NCI-H2171 treated with DMSO at 0.1 percent for 48 hours (cell line): ENCODE results near the gene ICAM4.
"Not testable (repeated sequence)": the region's sequence is repeated elsewhere in the genome, so short reads cannot be mapped to it uniquely, and the experiment has no call there.

Experiments used
- DNase-seq: peaks from one replicate; lab custom pipeline; 2025; lab: John Stamatoyannopoulos, UW

The ICAM4 gene

DNA sequence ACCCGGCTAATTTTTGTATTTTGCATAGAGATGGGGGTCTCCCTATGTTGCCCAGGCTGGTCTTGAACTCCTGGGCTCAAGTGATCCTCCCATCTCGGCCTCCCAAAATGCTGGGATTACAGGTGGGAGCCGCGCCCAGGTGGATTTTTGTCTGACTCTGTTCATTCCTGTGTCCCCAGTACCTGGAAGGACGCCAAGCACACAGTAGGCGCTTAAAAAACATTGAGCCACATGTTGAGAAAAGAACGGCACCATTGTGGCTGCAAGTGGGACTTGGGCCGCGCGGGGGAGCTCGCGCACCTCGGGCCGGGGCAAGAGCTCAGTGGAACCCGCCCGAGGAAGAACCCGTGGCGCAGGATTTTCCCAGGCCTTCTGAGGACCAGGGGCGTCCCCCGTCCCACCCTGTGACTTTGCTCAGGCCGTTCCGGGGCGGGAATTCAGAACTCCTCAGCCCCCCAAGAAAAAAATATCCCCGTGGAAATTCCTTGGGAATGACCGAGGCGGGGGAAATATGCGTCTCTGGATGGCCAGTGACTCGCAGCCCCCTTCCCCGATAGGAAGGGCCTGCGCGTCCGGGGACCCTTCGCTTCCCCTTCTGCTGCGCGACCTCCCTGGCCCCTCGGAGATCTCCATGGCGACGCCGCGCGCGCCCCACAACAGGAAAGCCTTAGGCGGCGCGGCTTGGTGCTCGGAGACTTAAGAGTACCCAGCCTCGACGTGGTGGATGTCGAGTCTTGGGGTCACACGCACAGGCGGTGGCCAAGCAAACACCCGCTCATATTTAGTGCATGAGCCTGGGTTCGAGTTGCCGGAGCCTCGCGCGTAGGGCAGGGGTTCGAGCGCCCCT lies 17.2 kb upstream of the ICAM4 start:
- peak; percentile 57 for DNase-seq

DNA sequence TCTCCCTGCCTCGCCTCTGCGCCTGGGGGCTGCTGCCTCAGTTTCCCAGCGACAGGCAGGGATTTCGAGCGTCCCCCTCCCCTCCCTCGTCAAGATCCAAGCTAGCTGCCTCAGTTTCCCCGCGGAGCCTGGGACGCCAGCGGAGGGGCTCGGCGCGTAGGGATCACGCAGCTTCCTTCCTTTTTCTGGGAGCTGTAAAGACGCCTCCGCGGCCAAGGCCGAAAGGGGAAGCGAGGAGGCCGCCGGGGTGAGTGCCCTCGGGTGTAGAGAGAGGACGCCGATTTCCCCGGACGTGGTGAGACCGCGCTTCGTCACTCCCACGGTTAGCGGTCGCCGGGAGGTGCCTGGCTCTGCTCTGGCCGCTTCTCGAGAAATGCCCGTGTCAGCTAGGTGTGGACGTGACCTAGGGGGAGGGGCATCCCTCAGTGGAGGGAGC lies 16.6 kb upstream of the ICAM4 start:
- DNase-seq = no peak

DNA sequence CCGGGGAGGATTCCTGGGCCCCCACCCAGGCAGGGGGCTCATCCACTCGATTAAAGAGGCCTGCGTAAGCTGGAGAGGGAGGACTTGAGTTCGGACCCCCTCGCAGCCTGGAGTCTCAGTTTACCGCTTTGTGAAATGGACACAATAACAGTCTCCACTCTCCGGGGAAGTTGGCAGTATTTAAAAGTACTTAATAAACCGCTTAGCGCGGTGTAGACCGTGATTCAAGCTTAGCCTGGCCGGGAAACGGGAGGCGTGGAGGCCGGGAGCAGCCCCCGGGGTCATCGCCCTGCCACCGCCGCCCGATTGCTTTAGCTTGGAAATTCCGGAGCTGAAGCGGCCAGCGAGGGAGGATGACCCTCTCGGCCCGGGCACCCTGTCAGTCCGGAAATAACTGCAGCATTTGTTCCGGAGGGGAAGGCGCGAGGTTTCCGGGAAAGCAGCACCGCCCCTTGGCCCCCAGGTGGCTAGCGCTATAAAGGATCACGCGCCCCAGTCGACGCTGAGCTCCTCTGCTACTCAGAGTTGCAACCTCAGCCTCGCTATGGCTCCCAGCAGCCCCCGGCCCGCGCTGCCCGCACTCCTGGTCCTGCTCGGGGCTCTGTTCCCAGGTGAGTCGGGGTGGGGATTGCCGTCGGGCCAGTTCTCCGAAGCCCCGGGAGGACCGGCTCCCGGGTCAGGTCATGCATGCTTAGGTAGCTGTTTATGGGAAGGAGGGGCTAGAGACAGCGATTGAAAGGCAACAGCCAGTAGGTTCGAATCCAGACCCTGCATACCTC lies 15.9 kb upstream of the ICAM4 start, which contains the start of gene ICAM1:
ICAM1 (plus strand) TSS at position 505 of the 779 bp plus-strand sequence; CDS start at position 545, 40 bp downstream.
- DNase-seq = peak; percentile 5

DNA sequence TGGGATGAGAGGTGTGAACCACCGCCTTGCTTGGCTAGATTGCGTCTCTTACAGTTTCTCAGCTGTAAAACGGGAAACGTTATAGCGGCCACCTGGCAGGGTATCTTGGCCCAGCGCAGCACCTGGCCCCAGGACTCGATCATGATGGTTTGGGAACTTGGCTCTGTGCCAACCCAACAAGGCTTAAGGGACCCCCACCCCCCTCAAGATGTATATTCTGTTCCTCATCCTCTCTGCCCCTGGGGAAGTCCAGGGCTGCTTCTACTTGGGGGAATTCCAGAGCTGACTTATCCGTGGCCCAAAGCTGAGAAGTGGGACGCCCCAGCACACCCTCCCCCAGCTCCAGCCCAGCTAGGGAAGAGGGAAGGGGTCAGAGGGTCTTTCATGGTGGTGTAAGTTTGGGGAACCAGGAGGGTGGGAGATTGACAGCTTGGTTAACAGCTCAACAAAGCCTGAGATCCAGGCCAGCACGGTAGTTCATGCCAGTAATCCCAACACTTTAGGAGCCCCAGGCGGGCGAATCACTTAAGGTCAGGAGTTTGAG lies 15.1 kb upstream of the ICAM4 start:
- no peak for DNase-seq

DNA sequence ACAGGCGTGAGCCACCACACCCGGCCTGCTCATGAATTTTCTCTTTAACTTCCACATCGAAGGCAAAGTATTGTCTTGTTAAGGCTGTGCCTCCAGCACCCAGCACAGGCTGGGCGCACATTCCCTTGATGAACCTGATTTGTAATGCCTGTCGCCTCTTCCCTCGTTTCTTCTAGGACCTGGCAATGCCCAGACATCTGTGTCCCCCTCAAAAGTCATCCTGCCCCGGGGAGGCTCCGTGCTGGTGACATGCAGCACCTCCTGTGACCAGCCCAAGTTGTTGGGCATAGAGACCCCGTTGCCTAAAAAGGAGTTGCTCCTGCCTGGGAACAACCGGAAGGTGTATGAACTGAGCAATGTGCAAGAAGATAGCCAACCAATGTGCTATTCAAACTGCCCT lies 12.2 kb upstream of the ICAM4 start:
- no peak for DNase-seq

DNA sequence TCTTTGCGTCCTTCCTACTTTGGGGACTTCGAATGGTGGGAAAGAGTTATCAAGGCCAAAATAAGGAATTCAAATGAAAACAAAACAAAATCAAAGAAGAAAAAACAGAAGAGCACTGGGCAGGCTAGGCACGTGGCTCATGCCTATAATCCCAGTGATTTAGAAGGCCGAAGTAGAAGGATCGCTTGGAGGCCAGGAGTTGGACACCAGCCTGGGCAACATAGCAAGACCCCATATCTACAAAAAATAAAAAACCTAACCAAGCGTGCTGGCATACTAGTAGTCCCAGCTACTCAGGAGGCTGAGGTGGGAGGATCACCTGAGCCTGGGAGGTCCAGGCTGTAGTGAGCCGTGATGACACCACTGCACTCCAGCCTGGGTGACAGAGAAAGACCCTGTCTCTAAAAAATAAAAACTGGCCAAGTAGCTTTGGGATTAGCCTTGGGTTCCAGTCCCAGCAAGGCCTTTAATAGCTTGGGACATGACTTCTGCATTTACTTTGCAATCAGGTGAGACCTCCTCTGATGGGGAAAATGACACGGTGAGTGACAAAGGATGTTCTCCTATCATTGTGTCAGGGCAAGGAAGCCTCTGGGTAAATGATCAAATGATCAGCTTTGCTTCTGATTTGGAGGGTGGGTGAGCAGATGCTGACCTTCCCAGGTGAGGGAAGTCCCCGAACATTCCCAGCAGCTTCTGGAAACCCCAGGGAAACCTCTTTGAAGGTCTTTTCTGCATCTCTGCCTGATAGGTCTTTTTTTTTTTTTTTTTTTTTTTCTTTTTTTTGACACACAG lies 8.8 kb upstream of the ICAM4 start:
- no peak for DNase-seq

DNA sequence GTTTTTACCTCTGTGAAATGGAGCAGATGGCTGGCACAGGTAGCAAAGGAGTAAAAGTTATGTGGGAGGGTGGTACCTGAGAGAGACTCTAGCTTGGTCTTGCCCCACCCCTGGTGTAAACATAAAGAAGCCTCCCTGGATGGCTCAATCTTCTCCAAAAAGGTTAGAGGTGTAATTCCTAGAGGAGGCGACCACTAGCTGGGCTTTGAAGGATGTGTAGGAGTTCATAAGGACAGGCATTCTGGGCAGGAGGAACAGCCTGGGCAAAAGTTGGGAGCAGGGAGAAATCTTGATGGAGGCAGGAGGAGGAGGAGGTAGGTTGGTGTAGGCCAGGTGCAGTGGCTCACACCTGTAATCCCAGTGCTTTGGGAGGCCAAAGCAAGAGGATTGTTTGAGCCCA lies 7.8 kb upstream of the ICAM4 start:
- DNase-seq = no peak

DNA sequence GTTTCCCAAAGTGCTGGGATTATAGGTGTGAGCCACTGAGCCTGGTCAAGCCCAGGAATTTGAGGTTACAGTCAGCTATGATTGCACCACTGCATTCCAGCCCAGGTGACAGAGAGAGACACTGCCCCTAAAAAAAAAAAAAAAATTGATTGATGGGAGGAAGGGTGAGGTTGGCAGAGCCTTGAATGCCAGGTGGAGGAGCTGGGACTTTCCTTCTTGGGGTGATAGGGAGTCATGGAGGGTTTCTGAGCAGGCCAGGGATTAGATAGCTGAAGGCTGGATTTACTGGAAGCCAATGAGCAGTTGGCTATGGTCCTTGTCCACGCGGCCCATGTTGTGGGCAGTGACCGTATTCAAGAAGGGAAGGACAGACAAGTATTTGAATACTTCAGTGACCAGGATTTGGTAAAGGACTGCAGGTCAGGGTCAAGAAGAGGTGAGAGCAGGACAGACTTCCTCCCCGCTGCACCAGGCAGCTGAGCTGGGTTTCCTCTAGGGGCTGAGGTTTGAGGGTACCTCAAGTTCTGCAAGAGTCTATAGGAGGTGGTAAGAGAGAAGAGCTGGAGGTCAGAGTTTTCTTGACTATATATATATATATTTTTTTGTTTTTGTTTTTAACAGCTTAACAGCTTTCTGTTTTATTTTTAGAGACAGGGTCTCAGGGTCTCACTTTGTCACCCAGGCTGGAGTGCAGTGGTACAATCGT lies 6.9 kb upstream of the ICAM4 start:
- DNase-seq = no peak

DNA sequence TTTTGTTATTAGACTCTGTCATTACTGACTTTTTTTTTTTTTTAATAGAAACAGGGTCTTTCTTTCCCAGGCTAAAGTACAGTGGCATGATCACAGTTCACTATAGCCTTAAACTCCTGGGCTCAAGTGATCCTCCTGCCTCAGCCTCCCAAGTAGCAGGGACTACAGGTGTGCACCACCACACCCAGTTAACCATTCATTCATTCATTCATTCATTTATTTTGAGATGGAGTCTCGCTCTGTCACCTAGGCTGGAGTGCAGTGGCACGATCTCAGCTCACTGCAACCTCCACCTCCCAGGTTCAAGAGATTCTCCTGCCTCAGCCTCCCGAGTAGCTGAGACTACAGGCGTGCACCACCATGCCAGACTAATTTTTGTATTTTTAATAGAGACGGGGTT lies 4.7 kb upstream of the ICAM4 start:
- DNase-seq = not testable (repeated sequence)

DNA sequence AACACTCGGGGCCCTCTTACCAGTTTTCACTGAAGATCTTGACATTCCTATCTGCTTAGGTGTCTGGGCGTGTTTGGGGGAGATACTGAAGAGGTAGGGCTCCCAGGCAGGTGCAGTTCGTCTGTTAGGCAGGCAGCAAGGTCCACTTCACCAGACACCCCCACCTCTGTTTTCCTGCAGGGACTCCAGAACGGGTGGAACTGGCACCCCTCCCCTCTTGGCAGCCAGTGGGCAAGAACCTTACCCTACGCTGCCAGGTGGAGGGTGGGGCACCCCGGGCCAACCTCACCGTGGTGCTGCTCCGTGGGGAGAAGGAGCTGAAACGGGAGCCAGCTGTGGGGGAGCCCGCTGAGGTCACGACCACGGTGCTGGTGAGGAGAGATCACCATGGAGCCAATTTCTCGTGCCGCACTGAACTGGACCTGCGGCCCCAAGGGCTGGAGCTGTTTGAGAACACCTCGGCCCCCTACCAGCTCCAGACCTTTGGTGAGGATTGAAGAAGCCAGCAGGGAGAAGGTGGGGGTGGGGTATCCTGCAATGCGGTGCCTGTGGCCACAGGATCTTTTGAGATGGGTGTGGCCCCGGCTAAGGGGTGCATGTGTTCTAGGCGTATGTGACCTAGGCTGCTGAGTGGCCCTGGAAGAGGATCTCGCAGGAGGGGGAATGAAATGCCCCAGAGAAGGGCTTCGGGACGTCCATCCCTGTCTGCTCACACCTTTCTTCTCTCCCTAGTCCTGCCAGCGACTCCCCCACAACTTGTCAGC lies 3.3 kb upstream of the ICAM4 start:
- no peak for DNase-seq

DNA sequence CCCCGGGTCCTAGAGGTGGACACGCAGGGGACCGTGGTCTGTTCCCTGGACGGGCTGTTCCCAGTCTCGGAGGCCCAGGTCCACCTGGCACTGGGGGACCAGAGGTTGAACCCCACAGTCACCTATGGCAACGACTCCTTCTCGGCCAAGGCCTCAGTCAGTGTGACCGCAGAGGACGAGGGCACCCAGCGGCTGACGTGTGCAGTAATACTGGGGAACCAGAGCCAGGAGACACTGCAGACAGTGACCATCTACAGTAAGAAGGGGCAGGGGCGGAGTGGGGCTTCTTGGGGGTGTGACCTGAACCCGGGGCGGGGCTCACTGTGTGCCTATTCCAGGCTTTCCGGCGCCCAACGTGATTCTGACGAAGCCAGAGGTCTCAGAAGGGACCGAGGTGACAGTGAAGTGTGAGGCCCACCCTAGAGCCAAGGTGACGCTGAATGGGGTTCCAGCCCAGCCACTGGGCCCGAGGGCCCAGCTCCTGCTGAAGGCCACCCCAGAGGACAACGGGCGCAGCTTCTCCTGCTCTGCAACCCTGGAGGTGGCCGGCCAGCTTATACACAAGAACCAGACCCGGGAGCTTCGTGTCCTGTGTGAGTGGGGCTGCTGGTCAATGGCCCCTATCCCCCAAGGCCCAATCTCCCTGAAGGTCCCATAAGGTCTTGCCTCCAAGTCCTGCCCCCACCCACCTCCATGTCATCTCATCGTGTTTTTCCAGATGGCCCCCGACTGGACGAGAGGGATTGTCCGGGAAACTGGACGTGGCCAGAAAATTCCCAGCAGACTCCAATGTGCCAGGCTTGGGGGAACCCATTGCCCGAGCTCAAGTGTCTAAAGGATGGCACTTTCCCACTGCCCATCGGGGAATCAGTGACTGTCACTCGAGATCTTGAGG lies 2.4 kb upstream of the ICAM4 start:
- DNase-seq = no peak

DNA sequence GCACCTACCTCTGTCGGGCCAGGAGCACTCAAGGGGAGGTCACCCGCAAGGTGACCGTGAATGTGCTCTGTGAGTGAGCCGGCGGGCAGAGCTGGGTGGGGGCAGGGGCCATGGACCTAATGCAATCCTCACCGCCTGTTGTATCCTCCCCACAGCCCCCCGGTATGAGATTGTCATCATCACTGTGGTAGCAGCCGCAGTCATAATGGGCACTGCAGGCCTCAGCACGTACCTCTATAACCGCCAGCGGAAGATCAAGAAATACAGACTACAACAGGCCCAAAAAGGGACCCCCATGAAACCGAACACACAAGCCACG lies 1.8 kb upstream of the ICAM4 start:
- no peak for DNase-seq

DNA sequence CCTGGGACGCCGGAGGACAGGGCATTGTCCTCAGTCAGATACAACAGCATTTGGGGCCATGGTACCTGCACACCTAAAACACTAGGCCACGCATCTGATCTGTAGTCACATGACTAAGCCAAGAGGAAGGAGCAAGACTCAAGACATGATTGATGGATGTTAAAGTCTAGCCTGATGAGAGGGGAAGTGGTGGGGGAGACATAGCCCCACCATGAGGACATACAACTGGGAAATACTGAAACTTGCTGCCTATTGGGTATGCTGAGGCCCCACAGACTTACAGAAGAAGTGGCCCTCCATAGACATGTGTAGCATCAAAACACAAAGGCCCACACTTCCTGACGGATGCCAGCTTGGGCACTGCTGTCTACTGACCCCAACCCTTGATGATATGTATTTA lies 1.4 kb upstream of the ICAM4 start:
- DNase-seq = no peak

DNA sequence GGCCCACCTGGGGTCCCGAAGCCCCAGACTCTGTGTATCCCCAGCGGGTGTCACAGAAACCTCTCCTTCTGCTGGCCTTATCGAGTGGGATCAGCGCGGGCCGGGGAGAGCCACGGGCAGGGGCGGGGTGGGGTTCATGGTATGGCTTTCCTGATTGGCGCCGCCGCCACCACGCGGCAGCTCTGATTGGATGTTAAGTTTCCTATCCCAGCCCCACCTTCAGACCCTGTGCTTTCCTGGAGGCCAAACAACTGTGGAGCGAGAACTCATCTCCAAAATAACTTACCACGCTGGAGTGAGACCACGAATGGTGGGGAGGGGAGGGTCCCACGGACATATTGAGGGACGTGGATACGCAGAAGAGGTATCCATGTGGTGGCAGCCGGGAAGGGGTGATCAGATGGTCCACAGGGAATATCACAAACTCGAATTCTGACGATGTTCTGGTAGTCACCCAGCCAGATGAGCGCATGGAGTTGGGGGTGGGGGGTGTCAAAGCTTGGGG lies 2.0 kb downstream of the ICAM4 start:
- DNase-seq = peak; percentile 33

DNA sequence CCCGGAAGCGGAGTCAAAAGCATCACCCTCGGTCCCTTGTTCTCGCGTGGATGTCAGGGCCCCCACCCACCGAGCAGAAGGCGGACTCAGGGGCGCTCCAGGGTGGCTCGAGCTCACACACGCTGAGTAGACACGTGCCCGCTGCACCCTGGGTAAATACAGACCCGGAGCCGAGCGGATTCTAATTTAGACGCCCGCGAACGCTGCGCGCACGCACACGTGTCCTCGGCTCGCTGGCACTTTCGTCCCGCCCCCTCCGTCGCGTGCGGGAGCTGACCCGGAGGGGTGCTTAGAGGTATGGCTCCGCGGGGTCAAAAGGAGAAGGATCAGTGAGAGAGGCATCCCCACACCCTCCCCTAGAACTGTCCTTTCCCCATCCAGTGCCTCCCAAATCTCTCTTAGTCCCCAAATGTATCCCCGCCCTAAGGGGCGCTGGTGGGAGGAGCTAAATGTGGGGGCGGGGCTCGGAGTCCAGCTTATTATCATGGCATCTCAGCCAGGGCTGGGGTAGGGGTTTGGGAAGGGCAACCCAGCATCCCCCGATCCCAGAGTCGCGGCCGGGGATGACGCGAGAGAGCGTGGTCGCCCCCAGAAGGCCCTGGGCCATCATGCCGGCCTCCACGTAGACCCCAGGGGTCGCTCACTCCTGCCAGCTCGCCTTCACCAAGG lies 2.5 kb downstream of the ICAM4 start:
- peak; percentile 84 for DNase-seq

DNA sequence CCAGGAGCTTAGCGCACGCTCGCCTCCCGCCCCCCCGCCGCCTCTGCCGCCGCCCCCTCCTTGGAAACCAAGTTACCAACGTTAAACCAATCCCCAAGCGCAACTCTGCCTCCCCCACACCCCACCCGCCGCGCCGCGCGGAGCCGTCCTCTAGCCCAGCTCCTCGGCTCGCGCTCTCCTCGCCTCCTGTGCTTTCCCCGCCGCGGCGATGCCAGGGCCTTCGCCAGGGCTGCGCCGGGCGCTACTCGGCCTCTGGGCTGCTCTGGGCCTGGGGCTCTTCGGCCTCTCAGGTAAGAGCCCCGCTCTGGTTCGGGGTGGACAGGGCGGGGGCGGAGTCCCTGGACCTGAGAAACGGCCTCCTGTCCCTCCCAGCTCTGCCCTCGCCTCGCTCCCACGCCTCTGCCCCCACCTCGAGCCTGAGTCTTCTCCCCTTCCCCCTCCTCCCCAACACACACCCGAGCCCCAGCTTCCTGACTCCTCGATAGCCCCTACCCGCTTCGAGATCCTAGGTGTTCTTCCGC lies 3.1 kb downstream of the ICAM4 start, which contains the start of gene ICAM5:
ICAM5 (plus strand) TSS at position 117 of the 521 bp plus-strand sequence; CDS start at position 209, 92 bp downstream.
- no peak for DNase-seq

DNA sequence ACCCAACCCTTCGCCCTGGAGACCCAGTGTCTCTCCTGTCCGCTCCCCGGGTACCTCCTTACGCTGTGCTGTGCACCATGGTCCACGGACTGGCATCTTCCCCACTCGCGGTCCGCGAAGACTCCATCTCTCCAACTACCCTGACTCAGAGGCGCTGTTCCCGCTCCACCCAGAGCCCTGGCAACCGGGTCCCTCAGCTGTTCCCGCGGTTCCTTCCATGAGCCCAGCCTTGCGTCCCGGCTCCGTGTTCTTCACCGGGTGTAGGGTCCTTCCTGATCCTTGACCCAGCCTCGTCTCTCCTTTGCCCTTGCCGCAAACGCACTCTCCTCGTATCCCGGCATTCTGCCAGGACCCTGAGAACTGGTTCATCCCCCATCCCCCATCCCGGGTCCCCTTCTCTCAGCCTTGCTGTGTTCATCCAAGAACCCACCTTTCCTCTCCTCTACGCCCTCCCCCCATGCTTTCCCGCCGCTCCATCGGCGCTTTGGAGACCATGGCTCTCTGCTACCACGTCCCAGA lies 3.7 kb downstream of the ICAM4 start:
- peak; percentile 26 for DNase-seq

DNA sequence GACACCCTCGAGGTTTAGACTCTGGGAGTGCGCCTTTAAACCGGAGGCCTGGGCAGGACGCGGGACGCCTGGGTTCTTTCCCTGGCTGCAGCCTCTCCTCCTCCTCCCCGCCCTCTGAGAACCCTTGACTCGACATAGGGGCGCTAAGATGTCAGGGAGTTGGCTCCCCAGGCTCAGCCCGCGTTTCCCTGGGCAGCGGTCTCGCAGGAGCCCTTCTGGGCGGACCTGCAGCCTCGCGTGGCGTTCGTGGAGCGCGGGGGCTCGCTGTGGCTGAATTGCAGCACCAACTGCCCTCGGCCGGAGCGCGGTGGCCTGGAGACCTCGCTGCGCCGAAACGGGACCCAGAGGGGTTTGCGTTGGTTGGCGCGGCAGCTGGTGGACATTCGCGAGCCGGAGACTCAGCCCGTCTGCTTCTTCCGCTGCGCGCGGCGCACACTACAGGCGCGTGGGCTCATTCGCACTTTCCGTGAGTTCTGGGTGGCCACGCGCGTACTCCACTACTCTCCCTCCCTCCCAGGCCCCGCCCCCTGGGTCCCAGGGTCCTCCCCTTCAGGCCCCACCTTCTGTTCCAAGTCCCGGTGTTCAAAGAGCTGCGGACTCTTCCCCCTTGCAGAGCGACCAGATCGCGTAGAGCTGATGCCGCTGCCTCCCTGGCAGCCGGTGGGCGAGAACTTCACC lies 4.3 kb downstream of the ICAM4 start:
- DNase-seq = peak; percentile 33
